Fibroblast of villous mesenchyme (primary cell): Measurements from ENCODE around the gene PHTF2. TPM values are rescaled to one million over a fixed set of nuclear protein-coding genes. Genes with fewer than 3 reads are reported as not detected.
"Not testable (repeated sequence)": the region's sequence is repeated elsewhere in the genome, so short reads cannot be mapped to it uniquely, and the experiment has no call there.

ENCODE experiments used
- DNase-seq: peaks from one replicate; pipeline ENCODE4 v3.0.0-alpha.2; 2010; ENCODE audit warnings: low read depth
- H3K4me3 ChIP-seq: 2 replicates; pipeline ENCODE4 v1.5.1; 2011; ENCODE audit warnings: low read depth, mild to moderate bottlenecking, low read length
- small RNA-seq: library from RNA; depleted of rRNA; stranded (forward); fragments of <200 nt; gene quantifications from one replicate; pipeline ENCODE3, GENCODE V24; 2012
- total RNA-seq: library from RNA; depleted of rRNA; stranded (reverse); fragments of >200 nt; gene quantifications from 2 replicates; pipeline ENCODE4 v1.2.3, GENCODE V29; 2012
- TF ChIP-seq, protein P1 (sequence below): IDR thresholded peaks from 2 replicates; pipeline ENCODE4 v1.5.1; 2012; ENCODE audit warnings: low read depth, mild to moderate bottlenecking, low read length; ENCODE audit not compliant: insufficient read depth

Gene PHTF2
- total RNA-seq, 1 donor: 119 TPM

DNA sequence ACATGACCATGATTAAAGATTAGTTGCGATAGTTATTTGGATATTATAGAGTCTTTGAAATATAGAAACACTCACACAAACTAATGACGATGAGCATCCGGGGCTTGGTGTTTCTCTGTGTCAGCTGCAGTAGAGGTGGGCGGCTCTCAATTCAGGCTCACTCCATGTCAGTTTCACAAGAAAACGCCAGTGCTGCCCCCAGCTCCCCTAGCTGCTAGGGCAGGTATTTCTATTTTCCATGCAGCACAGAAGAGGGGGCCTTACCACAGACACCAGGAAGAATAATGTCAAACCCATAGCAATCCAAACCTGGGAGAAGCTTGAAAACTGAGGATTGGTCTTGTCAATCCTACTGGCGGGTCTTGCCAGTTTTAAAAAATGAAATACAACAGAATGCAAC is 197.1 kb downstream of the PHTF2 start:
- H3K4me3 ChIP-seq: no peak overlapping the region
- TF ChIP-seq, protein P1, sequence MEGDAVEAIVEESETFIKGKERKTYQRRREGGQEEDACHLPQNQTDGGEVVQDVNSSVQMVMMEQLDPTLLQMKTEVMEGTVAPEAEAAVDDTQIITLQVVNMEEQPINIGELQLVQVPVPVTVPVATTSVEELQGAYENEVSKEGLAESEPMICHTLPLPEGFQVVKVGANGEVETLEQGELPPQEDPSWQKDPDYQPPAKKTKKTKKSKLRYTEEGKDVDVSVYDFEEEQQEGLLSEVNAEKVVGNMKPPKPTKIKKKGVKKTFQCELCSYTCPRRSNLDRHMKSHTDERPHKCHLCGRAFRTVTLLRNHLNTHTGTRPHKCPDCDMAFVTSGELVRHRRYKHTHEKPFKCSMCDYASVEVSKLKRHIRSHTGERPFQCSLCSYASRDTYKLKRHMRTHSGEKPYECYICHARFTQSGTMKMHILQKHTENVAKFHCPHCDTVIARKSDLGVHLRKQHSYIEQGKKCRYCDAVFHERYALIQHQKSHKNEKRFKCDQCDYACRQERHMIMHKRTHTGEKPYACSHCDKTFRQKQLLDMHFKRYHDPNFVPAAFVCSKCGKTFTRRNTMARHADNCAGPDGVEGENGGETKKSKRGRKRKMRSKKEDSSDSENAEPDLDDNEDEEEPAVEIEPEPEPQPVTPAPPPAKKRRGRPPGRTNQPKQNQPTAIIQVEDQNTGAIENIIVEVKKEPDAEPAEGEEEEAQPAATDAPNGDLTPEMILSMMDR: peak; percentile 25
- DNase-seq: no peak

DNA sequence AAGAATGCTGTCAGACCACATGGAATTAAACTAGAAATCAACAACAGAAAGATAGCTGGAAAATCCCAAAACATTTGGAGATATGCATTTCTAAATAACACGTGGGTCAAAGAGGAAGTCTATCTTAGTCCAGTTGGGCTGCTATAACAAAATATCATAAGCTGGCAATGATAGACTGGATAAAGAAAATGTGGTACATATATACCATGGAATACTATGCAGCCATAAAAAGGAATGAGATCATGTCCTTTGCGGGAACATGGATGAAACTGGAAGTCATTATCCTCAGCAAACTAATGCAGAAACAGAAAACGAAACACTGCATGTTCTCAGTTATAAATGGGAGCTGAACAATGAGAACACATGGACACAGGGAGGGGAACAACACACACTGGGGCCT is 200.6 kb downstream of the PHTF2 start:
- not testable (repeated sequence) for DNase-seq, H3K4me3 ChIP-seq

DNA sequence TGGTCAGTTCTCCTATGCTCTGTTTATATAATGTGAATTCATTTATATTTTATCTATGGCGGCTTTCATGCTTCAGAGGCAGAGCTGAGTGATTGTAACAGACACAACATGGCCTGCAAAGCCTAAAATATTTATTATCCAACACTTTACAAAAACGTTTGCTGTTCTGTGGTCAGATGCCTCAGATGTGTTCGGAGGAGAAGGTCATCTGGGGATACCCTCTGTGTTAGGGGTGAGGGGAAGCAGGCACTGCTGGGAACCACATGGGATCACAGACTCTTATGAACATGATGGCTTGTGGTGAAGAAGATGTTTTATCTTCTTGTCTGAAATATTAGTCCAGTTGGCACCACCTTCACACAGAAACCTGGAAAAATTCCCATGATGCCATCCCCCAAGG is 203.4 kb downstream of the PHTF2 start:
- no peak overlapping the region for H3K4me3 ChIP-seq
- TF ChIP-seq, protein P1: no peak
- no peak for DNase-seq

DNA sequence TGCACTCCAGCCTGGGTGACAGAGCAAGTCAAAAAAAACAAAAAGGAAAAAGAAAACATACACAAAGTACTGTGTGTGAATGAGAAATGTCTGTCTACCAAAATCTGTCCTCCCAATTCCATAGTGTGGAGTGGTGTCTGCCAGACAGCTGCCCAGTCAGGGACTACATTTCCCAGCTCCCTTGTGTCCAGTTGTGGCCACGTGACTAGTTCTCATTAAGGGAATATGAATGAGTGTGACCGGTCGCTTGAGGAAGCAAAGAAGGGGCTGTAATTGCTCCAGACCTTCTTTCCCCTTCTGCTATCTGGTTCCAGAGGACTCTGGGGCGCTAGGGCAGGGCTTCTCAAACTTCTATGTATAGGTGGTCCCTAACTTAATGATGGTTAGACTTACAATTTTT is 204.1 kb downstream of the PHTF2 start:
- TF ChIP-seq, protein P1: no peak
- DNase-seq: no peak
- H3K4me3 ChIP-seq: no peak overlapping the region

DNA sequence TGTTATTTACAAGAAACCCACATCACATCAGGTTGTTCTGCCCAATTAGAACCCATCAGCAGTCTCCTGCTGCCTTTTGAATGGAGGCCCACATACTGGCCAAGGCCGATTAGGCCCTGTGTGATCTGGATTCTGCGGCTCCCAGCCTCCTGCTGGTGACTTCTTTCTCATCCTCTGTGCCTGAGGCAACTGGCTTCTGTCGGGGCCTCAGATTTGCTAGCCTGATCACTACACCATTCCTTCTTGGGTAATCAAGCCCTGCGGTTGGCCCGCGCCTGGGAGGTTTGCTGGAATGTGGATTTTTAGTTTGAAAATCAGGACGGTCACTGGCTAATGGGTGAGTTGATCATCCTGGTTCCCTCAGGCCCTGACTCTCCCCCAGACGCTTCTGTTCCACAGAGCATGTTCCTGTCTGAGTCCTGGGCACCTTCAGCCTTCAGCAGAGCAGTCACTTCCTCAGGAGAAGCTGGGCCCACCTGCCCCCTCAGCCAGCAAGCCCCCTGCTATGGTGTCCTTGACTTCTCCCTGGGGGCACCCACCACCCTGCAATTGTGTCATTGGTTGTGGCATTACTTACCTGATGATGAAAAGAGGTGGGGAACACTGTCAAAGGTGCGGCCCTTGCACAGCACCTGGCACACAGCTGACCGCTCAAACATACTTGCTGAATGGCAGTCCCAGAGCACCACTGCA is 207.6 kb downstream of the PHTF2 start:
- TF ChIP-seq, protein P1: no peak
- no peak overlapping the region for H3K4me3 ChIP-seq
- DNase-seq: no peak

Small RNA genes within 50 kb of the gene (small RNA-seq; reads per million reads assigned to genes)
- not detected for gene RF00019

Other genes starting within 250 kb of the PHTF2 start
- 20.6 and 25.0 TPM in 2 replicates for gene RSBN1L, start 102.3 kb upstream of the PHTF2 start, total RNA-seq
- 21.6 and 30.2 TPM in 2 replicates for gene TMEM60, start 339 bp upstream of the PHTF2 start, total RNA-seq